Activated gamma-delta T cell treated with Interleukin-2 at 50 U/mL for 16 hours (primary cell): ENCODE measurements around the gene PLEKHJ1.

Experiments
- DNase-seq: peaks from one replicate; pipeline ENCODE4 v3.0.0-alpha.2; 2020

The PLEKHJ1 gene

DNA sequence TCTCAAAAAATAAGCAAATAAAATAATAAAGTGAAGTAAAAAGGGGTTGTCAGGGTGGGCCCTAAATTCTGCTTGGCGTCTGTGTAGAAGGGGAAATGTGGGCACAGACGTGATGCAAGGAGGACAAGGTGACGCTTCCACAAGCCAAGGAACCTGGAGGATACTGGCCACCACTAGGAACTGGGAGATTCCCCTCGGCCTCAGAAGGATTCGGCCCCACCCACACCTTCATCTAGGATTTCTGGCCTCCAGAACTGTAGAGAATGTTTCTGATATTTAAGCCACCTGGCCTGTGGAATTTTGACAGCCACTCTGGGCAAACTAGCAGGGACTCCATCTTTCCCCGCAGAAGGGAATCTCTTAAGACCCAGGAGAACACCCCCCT, 1.1 kb downstream of the PLEKHJ1 start:
- no peak for DNase-seq

DNA sequence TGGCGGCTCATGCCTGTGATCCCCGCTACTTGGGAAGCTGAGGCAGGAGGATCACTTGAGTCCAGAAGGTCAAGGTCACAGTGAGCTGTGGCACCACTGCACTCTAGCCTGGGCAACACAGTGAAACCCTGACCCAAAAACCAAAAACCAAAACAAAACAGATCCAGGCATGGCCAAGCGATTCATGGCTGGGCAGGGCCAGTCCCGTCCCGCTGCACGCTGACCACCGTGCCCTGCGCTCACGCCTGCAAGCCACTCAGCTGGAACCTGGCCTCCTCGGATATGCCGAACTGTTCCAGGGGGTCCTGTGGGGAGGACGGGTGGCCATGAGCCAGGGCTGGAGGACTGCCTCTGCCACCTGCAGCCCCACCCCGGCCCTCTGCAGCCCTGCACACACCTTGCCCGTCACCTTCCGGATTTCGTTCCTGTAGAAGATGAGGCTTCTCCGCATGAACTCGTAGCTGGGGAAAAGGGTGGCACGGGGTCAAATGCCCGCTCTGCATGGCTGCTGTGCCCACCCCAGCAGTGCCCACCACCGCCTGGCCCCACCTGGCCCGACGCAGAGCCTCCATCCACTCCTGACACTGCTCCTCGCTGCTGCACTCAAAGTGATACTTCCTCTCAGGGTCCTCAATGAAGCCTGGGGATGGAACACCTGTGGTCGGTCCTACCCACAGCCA, 2.4 kb downstream of the PLEKHJ1 start:
- DNase-seq: no peak

DNA sequence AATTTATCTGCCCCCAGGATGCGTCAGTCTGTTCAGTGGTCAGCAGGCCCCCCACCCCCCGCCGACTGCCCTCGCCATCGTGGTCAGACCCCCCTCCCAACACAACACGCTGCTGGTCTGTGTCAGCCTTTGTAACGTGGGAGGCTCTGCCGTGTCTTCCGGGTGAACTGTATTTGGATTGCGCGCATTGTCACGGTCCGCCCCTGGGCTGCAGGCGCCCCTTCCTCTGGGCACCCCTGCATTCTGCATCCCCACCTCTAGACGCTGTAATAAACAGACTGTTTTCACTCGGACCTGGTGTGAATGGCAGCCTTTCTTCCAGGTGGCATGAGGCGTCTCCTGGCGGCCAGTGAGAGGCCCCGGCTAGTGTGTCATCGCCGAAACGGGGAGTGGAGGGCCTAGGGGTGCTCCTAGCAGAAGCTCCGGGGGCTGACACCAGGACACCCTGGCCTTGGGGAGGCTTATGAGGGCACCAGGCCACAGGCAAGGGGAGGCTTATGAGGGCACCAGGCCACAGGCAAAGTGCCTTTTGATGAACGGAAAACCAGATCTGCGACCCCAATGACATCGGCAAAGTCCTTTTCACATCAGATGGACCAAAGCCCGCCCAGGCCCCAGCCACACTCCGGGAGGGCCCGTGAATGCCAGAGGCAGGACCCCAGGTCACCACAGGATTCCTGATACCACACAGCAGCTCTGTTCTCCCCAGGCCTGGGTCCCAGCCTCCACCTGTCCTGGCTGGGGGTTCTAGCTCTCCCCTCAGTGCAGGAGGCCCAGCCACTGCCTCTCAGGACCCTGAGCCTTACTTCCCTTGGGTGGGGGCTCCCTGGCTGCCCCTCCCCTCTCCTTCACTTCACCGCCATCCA, 3.6 kb downstream of the PLEKHJ1 start:
- DNase-seq: no peak

DNA sequence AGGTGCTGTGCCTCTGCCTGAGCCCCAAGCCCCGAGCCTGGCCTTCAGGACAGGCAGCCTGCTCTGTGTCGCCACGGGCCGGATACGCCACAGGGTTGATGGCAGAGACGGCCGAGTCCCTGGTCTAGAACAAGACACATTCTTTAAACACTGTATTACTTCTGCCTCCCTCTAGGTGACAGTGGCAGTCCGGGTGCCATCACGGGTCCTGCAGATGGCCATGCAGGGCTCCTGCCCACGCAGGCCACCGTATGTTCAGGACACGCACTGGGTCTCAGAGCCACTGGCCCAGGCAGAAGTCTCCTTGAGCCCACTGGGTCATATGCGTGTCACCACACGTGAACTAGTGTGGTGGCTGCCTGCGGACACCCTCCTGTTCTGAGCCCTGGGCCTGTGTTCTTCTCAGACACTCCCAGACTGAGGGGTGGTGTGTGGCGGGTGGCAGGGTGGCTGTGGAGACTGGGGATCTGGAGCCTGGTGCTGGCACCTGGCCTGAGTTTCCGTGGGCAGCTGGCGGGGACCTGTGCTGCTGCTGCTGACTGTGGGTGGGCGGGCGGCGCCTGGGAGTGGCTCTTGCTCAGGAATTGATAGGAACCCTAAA, 4.4 kb downstream of the PLEKHJ1 start:
- no peak for DNase-seq

DNA sequence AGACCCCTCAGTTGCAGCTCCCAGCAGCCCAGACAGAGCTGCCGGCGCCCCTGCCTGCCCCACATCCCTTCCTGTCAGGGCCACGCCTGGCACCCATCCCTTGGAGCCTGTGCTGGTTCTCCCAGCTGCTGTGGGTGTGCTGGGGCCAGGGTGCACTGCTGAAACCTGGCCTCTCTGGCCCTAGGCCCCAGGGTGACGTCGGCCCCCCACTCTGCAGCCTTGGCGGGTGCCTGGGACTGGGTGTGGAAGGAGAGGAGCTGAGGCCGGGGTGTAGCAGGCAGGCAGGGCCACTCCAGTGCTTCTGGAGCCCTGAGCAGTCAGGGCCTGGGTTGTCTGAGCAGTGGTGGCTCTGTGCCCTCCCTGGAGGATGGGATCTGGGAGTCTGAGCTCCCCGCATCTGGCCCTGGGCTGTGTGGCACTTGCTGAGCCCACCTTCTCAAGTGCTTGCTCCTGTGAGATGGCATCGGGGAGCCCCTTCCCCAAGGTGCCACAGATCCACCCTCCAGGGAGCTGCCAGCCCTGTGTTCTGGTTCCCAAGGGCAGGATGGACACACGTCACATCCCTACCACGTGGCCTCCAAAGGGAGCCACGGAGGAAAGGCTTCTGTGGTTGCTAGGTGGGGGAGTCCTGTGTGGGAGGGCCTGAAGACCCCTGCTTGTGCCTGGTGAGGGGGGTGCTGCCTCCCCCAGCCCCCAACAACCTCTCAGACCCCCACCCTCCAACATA, 5.2 kb downstream of the PLEKHJ1 start:
- no peak for DNase-seq

DNA sequence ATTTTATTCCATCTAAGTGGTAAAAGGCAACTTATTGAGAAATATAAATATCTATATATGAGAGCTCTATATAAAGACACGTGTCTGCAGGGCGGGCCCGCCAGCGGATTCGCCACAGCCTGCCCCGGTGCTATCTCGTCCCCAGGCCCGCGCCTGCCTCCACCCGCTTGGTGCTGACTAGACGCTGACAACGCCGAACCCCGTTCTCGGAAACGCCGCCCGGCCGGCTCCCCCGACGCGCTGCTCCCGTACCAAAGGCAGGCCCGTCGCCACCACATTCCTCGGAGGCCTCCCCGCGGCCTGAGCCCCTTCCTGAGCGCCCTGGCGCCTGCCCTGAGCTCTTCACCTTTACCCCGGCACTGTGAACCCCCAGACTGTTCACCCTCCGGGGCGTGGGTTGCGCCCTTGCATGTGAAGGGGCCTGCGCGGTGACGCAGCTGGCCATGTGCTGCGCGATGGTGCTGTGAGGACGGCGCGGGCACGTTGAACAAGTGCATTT, 6.0 kb downstream of the PLEKHJ1 start:
- no peak for DNase-seq

DNA sequence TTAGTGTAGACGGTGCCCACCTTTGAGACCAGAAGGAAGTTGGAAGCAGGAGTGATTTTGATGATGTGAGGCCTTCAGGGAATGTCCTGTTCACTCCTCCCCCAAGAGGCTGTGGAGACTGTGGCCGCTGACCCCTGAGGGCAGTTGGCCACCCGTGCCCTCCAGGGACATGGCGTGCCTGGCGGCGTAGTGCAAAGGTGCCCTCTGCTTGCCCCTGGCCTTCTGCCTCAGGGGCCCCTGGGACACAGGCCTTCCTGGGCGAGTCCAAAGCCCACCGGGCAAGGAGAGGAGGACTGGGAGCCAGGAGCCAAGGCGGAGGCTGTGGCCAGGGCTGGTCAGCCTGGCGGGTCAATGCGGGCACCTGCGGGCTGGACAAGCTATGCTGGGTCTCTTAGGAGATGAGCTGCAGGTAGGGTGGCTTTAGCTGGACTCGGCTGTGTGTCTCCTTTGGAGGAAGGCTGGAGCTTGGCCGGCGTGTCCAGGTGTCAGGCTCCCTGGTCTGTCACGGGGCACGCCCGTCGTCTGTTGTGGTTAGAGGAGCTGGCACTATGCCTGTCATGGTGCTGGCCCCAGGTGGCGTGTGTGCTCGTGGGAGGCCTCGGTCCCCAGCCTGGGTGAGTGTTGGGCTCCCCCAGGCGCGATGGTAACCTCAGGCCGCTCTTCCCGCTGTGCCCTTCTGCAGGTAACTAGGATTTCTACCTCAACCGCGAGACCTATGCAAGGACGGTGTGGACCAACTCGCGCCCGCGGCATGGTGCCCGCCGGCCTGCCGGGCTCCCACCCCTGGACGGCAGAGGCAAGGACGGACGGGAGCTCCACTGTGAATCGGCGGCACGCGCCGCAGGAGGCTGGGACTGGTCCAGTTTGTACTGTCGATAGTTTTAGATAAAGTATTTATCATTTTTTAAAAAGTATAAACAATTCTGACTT, 6.8 kb downstream of the PLEKHJ1 start:
- DNase-seq: no peak

DNA sequence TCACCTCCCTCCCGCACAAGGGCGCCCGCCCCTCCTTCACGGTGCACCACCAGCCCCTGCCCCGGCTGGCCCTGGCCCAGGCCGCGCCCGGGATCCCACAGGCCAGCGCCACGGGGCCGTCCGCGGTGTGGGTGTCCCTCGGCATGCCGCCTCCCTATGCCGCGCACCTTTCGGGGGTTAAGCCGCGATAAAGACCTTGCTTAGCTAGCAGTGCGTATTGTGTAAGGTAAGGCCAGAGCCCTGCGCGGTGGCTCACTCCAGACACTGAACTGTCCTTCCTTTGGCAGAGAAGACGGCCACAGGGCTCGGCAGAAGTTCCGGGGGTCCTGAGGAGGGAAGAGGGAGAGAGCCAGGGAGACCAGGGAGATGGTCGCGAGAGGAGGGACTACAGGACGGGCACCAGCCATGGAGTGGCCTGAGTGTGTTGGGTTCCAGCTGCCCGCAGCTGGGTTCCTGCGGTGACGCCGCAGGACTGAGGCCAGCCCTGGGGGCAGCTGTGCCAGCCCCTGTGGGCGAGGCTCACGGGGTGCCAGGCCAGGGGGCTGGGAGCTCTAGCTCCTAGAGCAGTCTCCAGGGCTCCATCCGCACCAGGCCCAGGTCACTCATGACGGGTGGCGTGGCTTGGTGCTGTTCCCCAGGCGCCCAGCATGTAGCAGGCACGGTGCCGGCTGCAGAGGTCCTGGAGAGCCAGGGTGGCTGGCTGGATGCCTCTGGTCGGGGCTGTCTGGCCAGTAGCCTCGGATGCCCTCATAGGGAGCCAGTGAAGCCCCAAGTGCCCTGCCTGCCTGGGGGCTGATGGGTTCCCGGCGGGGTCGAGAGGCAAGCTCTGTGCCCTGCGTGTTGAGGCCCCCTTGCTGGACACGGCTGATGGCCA, 7.7 kb downstream of the PLEKHJ1 start:
- DNase-seq: no peak

DNA sequence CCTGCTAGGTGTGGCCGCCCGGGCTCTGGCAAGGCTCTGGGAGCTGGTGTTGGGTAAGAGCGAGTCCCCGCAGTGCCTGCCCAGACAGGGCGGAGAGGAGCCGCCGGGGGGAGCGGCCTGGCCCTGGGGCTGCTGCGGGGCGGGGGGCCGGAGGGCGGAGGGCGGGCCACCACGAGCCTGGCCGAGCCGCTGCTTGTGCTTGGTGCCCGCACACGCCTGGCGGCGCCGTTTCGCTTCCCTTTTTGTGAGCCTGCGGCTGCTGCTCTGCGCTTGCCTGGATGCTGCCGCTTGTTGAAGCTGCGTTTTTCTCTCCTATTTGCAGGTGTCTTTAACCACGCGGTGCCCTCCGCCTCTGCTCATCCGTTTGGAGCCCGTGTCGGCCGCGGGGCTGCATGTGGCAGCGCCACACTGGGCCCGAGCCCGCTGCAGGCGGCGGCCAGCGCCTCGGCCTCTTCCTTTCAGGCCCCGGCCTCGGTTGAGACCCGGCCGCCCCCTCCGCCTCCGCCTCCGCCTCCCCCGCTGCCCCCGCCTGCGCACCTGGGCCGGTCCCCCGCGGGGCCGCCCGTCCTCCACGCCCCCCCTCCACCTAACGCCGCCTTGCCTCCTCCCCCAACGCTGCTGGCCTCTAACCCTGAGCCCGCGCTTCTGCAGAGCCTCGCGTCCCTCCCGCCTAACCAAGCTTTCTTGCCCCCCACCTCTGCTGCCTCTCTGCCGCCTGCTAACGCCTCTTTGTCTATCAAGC, 8.5 kb downstream of the PLEKHJ1 start:
- no peak for DNase-seq

DNA sequence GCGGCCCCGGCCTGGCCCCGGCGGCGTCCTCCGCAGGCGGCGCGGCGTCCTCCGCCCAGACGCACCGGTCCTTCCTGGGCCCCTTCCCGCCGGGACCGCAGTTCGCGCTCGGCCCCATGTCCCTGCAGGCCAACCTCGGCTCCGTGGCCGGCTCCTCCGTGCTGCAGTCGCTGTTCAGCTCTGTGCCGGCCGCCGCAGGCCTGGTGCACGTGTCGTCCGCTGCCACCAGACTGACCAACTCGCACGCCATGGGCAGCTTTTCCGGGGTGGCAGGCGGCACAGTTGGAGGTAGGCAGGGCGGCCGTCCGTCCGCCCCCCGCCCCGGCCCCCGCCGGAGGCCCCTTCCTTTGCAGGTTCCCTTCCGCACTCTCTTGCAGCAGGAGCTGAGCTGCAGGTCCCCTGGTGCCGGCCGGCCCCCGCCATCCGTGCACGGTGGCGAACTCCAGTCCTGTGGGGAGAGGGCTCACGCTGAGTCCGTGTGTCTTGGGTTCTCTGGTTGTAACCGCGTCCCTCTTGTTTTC, 9.2 kb downstream of the PLEKHJ1 start:
- no peak for DNase-seq

DNA sequence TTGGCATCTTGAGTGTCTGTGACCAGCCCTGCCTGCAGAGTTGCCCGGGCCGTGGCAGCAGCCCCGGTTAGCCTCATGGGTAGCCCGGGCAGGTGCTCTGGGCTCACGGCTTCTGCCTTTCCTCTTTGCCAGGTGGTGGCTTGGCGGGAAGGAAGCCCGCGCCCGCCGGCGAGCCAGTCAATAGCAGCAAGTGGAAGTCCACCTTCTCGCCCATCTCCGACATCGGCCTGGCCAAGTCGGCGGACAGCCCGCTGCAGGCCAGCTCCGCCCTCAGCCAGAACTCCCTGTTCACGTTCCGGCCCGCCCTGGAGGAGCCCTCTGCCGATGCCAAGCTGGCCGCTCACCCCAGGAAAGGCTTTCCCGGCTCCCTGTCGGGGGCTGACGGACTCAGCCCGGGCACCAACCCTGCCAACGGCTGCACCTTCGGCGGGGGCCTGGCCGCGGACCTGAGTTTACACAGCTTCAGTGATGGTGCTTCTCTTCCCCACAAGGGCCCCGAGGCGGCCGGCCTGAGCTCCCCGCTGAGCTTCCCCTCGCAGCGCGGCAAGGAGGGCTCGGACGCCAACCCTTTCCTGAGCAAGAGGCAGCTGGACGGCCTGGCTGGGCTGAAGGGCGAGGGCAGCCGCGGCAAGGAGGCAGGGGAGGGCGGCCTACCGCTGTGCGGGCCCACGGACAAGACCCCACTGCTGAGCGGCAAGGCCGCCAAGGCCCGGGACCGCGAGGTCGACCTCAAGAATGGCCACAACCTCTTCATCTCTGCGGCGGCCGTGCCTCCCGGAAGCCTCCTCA, 9.9 kb downstream of the PLEKHJ1 start:
- no peak for DNase-seq

DNA sequence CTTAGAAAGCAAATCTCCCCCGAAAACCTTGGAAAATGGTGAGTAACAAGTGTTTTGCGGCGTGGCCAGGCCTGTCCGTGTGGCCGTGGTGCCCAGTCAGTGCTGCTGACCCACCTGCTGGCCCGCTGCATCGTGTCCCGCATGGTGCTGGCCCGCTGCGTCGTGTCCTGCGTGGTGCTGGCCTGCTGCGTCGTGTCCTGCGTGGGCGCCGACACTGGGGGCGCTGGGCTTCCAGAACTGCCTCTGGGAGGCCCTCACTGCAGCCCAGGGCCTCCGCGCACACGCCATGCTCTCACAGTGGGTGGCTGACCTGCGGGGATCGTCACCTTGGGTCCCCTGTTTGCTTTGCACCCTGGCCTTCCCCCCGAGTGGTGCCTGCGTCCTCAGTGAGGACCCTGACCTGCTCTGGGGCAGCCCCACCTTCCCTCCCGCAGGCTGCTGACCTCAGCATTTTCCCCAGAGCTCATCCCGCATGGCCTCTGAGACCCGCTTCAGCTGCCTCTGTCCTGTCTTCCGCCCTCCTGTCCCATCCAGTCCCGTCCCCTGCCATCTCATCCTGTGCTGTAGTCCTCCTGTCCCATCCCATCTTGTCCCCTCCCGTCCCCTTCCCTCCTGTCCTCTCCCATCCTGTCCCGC, 10.6 kb downstream of the PLEKHJ1 start:
- DNase-seq: no peak

DNA sequence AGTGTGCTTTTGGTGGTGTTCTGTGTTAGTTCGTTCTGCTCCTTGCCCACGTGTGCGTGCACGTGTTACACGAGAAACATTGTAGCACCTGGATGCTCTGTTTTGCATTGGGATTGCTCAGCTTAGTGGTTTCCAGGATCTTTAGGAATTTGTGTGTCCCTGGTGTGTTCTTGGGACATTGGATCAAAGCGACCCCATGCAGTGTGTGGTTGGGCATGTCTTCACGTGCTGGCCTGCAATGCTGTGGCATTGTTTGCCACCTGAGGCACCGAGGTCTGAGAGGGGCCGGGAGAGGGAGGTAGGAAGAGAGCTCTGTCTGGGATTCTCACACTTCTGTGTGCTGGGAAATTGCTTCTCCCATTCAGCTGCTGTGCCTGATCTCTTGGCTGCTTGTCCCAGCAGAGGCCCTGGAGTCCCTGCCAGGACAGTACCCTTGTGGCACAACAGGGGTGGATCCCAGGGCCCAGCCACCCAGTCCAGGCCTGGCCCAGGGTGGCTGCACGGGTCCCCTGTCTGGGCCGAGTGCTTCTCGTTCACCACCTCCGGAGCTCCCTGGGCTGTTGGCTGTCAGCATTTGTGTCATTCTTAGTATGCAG, 11.3 kb downstream of the PLEKHJ1 start:
- no peak for DNase-seq

DNA sequence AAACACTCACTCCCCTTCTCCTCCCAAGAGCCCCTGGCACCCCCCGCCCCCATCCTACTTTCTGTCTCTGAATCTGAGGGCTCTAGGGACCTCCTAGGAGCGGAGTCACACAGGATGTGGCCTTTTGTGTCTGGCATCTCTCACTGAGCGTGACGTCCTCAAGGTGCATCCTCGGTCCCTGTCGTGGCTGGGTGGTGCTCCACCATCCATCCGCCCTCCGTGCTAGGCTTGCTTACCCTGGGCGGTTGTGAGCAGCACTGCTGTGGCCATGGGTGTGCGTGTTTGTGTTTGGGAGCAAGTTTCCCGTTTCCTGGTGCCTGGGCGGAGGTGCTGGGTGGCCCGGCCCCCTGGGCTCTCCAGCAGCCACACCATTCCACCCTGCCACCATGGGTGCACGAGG, 12.2 kb downstream of the PLEKHJ1 start:
- DNase-seq: peak; percentile 19

DNA sequence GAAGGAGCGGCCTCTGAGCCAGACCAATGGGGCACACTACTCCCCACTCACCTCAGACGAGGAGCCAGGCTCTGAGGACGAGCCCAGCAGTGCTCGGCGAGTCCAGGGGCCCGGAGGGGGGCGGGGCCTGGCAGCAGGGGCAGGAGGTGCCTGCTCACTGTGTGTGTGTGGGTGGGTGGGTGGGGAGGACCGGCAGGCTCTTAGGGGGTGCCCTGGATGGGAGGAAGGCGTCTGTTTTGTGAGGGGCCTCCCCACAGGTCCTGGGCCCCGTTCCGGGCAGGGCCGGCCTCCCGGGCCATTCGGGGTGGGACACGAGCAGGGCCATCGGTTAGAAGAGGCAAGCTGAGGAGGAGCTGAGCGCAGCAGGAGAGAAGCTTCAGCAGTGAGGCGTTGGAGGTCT, 12.7 kb downstream of the PLEKHJ1 start:
- DNase-seq: no peak

DNA sequence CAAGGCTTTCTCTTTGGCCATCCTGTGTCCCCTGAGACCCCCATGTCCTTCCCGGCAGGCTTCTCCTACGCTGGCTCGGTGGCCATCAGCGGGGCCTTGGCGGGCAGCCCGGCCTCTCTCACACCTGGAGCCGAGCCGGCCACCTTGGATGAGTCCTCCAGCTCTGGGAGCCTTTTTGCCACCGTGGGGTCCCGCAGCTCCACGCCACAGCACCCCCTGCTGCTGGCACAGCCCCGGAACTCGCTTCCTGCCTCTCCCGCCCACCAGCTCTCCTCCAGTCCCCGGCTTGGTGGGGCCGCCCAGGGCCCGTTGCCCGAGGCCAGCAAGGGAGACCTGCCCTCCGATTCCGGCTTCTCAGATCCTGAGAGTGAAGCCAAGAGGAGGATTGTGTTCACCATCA, 14.2 kb downstream of the PLEKHJ1 start:
- DNase-seq: no peak

DNA sequence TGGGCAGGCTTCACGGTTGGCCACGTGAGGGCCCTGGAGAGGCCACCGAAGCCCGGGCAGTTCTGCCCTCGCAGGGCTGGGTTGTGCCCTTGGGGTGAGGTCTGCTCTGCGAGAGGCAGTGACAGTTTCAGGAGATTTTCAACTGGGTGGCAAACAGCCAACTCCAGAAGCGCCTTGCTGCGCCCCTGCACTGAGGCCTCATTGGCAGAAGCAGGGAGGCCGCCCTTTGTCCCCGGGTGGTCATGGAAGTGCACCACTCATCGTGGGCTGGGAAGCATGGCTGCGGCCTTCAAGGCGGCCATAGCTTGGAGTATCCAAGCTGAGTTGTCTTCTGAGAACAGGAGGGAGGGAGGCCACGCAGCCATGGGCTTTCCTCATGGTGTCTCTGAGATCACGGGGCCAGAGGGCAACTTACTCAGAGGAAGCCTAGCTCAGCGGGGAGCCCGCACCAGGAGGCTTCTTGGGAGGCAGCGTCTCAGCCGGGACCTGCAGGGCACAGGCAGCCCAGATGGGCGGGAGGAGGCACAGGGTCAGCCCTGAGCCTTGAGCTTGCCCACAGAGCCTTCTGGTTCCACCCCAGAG, 14.8 kb downstream of the PLEKHJ1 start:
- DNase-seq: no peak

DNA sequence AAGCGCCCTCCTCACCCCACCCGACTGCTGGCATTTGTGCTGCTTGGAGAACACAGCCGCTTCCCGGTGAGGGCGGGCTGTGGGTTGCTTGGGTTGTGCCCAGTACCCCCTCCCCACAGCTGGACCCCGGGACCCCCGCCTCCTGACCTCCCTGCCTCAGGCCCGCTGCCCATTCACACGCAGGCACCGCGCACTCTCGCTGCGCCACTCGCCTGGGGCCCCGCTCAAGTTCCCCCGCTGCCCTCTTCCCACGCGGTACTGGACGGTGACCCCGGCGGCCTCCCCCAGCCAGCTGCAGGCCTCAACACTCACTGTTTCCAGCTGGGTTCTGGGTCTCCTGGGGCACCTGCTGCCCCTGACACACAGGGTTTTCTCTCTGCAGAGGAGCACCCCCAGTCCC, 16.4 kb downstream of the PLEKHJ1 start:
- DNase-seq: no peak
